GM12878 (cell line): ENCODE data around the gene LYVE1.

Experiments used
- BCLAF1 ChIP-seq: fragments of 450-650 bp; IDR thresholded peaks from 2 replicates; pipeline ENCODE4 v1.6.1; 2017; ENCODE audit warnings: antibody characterized with exemption, mild to moderate bottlenecking, moderate library complexity
- CTCF ChIP-seq, 3 experiments: IDR thresholded peaks in 2 of 3; conservative IDR thresholded peaks in 1 of 3; 2 replicates each; pipeline ENCODE4 v1.5.1; 2011; ENCODE audit warnings: low read depth in 3 of 3, low read length in 3 of 3, mild to moderate bottlenecking in 3 of 3, control low read depth in 2 of 3, moderate library complexity in 2 of 3, inconsistent platforms in 1 of 3, mixed read lengths in 1 of 3; ENCODE audit not compliant: control insufficient read depth in 2 of 3, insufficient read depth in 1 of 3; ENCODE audit errors: extremely low read depth in 1 of 3
- ELK1 ChIP-seq: IDR thresholded peaks from 2 replicates; pipeline ENCODE4 v1.6.1; 2012; ENCODE audit warnings: low read depth, low read length, improper control_type of control experiment
- HDAC6 ChIP-seq: fragments of 200-600 bp; sonication (generic); IDR thresholded peaks from one replicate; pipeline ENCODE4 v1.8.0; 2017; ENCODE audit warnings: antibody characterized with exemption; ENCODE audit not compliant: unreplicated experiment
- YY1 ChIP-seq: IDR thresholded peaks from 2 replicates; pipeline ENCODE4 v1.6.1; 2011; ENCODE audit warnings: low read depth, mild to moderate bottlenecking, low read length

DNA sequence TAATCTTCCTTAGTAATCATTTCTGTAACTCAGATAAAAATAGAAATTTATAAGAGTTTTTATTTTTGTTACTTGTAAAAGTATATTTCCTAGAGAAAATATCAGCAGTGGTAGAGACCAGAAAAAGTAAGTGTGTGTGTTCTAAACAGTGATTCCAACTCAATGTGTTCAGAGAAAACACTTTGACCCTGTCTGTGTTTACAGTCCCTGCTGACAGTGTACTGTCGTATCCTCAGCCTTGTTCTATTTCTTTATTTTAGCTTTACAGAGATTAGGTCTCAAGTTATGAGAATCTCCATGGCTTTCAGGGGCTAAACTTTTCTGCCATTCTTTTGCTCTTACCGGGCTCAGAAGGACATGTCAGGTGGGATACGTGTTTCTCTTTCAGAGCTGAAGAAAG lies 10.2 kb downstream of the LYVE1 start:
- TF ChIP-seq YY1 (no peak), CTCF (IDR thresholded peaks at IDR 0.05 in 2 of 3, conservative IDR thresholded peaks at IDR 0.05 in 1 of 3; ENCODE audit: control insufficient read depth in 2 of 3, extremely low read depth in 1 of 3, insufficient read depth in 1 of 3, low read depth in 3 of 3, low read length in 3 of 3) (no peak), BCLAF1 (no peak), ELK1 (no peak), HDAC6 (no peak)
